ENCODE measurements around the gene NDUFV2.

DNA sequence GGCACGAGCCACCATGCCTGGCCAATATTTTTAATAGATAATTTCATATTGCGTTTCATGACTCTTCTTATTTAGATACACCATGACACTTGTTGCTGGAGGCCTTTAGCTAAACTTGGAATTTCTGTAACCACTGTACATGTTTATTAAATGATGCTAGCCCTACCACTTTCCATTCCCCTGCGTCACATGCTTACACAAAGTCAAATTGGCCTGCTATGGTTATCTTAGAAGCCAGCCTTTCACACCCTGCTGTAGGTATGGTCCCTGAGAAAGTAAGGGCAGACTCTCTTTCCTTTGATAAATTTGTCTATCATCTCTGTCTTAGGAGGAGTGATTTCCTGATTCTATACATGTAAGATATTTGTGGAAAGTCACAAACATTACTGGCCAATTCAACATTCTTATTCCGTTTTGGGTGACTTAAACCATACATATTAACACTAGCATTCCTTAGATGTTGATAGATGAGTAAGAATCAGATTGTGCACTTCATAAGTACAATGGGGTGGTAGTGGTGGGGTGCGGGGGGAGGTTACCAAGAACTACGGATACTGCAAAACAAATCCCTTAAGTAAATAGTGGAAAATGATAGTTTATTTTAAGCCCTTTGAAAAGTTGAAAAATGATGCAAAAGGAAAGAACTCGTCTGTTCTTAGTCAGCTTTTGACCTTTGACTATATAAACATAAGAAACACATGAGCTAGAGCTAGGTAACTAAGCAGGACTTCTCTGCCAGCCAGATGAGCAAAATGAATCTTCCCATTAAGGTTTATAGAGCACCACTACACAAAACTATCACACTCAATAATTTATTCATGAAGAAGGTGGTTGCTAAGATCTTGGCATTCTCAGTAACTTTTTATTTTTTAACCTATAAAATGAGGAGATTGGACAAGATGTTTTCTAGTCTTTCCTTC lies 7.9 kb upstream of the NDUFV2 start:
- TF ChIP-seq CTCF (IDR thresholded peaks at IDR 0.05), result no peak
- no peak for TF ChIP-seq POLR2A (IDR thresholded peaks at IDR 0.05)
